ENCODE results near the gene KXD1. TPM values are rescaled to one million over a fixed set of nuclear protein-coding genes. Genes with fewer than 3 reads are reported as not detected.
A peak's percentile ranks its signal among the peaks of the same experiment; 100 is the strongest.

Gene KXD1
- total and polyA plus RNA-seq, 10 of the 15 experiments (the other 5 are each of a cell fraction or from before 2014, with no cell fraction given), result 27.5 to 209 (median 129) TPM

GRCh38 chr19:18537431-18537830 lies 20.2 kb upstream of the KXD1 start:
- SMC1A ChIA-PET (ENCODE audit: uncharacterized antibody, unreplicated experiment), result no interaction called here
- BruUV-seq (replicated peaks), result no TSS peak
- Histone ChIP-seq H3K4me3 (no peak overlapping the region), H3K79me2 (ENCODE audit: control insufficient read depth, insufficient read depth, low read length) (peaks cover 9% of the 10 kb centered on the region), H3K36me3 (ENCODE audit: control insufficient read depth in 2 of 2, insufficient read depth in 2 of 2, low read length in 1 of 2) (peaks cover 8 to 31% of the 10 kb centered on the region in 2 experiments; a peak in 3 of 4 replicates), H3K27ac (ENCODE audit: control insufficient read depth, insufficient read depth) (no peak overlapping the region), H3K9me3 (replicated peaks; ENCODE audit: control insufficient read depth, insufficient read depth, low read length) (no peaks in the 10 kb centered on the region), H3K4me2 (ENCODE audit: control insufficient read depth, insufficient read depth) (no peak overlapping the region), H2AFZ (ENCODE audit: control insufficient read depth, low read depth, low read length) (no peak overlapping the region), H3K9ac (ENCODE audit: control insufficient read depth, insufficient read depth, low read length) (no peak overlapping the region), H4K20me1 (ENCODE audit: control insufficient read depth, insufficient read depth) (no peaks in the 10 kb centered on the region), H3K4me1 (ENCODE audit: control insufficient read depth, insufficient read depth, low read length) (peaks cover 8% of the 10 kb centered on the region), H3K27me3 (replicated peaks in 1 of 2; ENCODE audit: control insufficient read depth in 2 of 2, insufficient read depth in 2 of 2, low read length in 1 of 2) (no peaks in the 10 kb centered on the region)
- TF ChIP-seq POLR2A (IDR thresholded peaks at IDR 0.05; ENCODE audit: low read depth, low read length) (peak; percentile 36), RELB (IDR thresholded peaks at IDR 0.05; ENCODE audit: low read depth) (no peak)
- POLR2A ChIA-PET, result no interaction called here
- FAIRE-seq (no peak), ATAC-seq (no peak), DNase-seq (ENCODE audit: low read depth, low spot score) (no peak)
- CTCF ChIA-PET, result no interaction called here
- in situ Hi-C loops (cut with MboI), result no loop called here
- intact Hi-C loops (cut with micrococcal nuclease; ENCODE audit: unreplicated experiment), result no loop called here
- 96% methylated on average over 17 of the region's 17 CpGs for WGBS (ENCODE audit: insufficient coverage, insufficient replicate concordance, low lambda C conversion rate, missing lambda C conversion rate)
- RAD21 ChIA-PET (ENCODE audit: unreplicated experiment), result no interaction called here

GRCh38 chr19:18538115-18538514 lies 19.6 kb upstream of the KXD1 start:
- Histone ChIP-seq H3K79me2 (ENCODE audit: control insufficient read depth, insufficient read depth, low read length) (peaks cover 14% of the 10 kb centered on the region), H3K4me3 (no peak overlapping the region), H3K9ac (ENCODE audit: control insufficient read depth, insufficient read depth, low read length) (no peak overlapping the region), H3K27me3 (replicated peaks in 1 of 2; ENCODE audit: control insufficient read depth in 2 of 2, insufficient read depth in 2 of 2, low read length in 1 of 2) (no peaks in the 10 kb centered on the region), H3K4me2 (ENCODE audit: control insufficient read depth, insufficient read depth) (no peak overlapping the region), H3K9me3 (replicated peaks; ENCODE audit: control insufficient read depth, insufficient read depth, low read length) (no peaks in the 10 kb centered on the region), H4K20me1 (ENCODE audit: control insufficient read depth, insufficient read depth) (no peaks in the 10 kb centered on the region), H3K36me3 (ENCODE audit: control insufficient read depth in 2 of 2, insufficient read depth in 2 of 2, low read length in 1 of 2) (peaks cover 6 to 31% of the 10 kb centered on the region in 2 experiments; a peak in 3 of 4 replicates), H3K27ac (ENCODE audit: control insufficient read depth, insufficient read depth) (no peak overlapping the region), H2AFZ (ENCODE audit: control insufficient read depth, low read depth, low read length) (no peak overlapping the region), H3K4me1 (ENCODE audit: control insufficient read depth, insufficient read depth, low read length) (peaks cover 10% of the 10 kb centered on the region)
- FAIRE-seq, result no peak
- intact Hi-C loops (cut with micrococcal nuclease; ENCODE audit: unreplicated experiment), result no loop called here
- CTCF ChIA-PET, result no interaction called here
- in situ Hi-C loops (cut with MboI), result no loop called here
- DNase-seq (ENCODE audit: low read depth, low spot score), result no peak
- POLR2A ChIA-PET, result interaction anchor here (1.3 kb wide), 1 partner anchor 15 kb away, joined by 3 read pairs; no protein-coding TSS in a partner anchor
- RAD21 ChIA-PET (ENCODE audit: unreplicated experiment), result no interaction called here
- BruUV-seq (replicated peaks), result no TSS peak
- no peak for ATAC-seq
- WGBS (ENCODE audit: insufficient coverage, insufficient replicate concordance, low lambda C conversion rate, missing lambda C conversion rate), result 98% methylated on average over 19 of the region's 22 CpGs
- SMC1A ChIA-PET (ENCODE audit: uncharacterized antibody, unreplicated experiment), result no interaction called here
- TF ChIP-seq PAX5 (IDR thresholded peaks at IDR 0.05; ENCODE audit: borderline replicate concordance, low read depth, low read length) (no peak), ZBTB40 (IDR thresholded peaks at IDR 0.05; ENCODE audit: borderline replicate concordance) (no peak), MTA3 (IDR thresholded peaks at IDR 0.05; ENCODE audit: borderline replicate concordance, low read length) (no peak), NR2C1 (IDR thresholded peaks at IDR 0.05) (no peak), BCL11A (IDR thresholded peaks at IDR 0.05; ENCODE audit: low read depth, low read length) (no peak), KAT2A (conservative IDR thresholded peaks at IDR 0.05; ENCODE audit: control insufficient read depth, low read depth, low read length) (no peak)
